ENCODE measurements around the gene PLXNA2.

PLXNA2 gene

DNA sequence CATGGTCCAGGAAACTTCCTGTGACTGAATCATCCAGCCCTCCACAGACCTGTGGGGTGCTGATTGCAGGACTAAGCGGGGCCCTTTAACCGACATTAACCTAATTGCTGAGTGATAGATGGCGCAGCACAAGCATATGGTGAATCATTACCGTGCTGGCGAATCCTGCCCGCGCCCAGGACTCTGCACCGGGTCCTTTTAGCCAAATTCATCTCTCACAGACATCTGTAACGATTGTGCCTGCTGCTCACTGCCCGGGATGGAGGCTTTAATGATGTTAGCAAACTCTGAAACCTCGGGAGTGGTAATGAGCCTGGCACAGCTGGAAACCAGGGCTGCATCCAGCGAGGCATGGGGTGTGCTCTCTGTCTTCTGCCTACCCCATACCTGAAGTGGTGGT is 185.9 kb downstream of the PLXNA2 start:
- DNase-seq (ENCODE audit: low read depth, low spot score) = no peak
- ChIA-PET CTCF (interaction anchor here (1.0 to 1.3 kb wide), 3 partner anchors 23 to 182 kb away, joined by 3 to 4 read pairs (median 3); no protein-coding TSS in a partner anchor), POLR2A (no interaction called here)
- no peak overlapping the region for H3K4me3 ChIP-seq (ENCODE audit: low read depth, low read length)
- TF ChIP-seq, protein P1, sequence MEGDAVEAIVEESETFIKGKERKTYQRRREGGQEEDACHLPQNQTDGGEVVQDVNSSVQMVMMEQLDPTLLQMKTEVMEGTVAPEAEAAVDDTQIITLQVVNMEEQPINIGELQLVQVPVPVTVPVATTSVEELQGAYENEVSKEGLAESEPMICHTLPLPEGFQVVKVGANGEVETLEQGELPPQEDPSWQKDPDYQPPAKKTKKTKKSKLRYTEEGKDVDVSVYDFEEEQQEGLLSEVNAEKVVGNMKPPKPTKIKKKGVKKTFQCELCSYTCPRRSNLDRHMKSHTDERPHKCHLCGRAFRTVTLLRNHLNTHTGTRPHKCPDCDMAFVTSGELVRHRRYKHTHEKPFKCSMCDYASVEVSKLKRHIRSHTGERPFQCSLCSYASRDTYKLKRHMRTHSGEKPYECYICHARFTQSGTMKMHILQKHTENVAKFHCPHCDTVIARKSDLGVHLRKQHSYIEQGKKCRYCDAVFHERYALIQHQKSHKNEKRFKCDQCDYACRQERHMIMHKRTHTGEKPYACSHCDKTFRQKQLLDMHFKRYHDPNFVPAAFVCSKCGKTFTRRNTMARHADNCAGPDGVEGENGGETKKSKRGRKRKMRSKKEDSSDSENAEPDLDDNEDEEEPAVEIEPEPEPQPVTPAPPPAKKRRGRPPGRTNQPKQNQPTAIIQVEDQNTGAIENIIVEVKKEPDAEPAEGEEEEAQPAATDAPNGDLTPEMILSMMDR (IDR thresholded peaks at IDR 0.05; ENCODE audit: insufficient read depth, low read length, missing control alignments) = no peak

DNA sequence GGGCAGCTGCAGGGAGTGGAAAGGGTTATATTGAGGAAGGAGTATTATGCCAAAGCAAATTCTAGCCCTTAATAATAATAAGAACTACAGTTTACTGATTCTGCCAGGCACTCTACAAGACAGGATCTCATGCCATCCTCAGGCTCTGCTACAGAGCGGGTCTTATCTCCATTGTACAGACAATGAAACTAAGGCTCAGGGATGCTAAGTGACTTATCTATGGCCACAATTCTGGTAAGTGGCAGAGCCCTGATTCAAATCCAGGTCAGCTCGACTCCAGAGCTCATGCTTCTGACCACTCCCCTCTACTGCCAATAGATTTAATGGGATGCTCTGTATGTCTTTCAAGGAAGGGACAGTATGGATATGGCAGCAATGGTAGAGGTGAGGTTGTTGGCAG is 187.1 kb downstream of the PLXNA2 start:
- H3K4me3 ChIP-seq (ENCODE audit: low read depth, low read length) = no peak overlapping the region
- TF ChIP-seq, protein P1 (IDR thresholded peaks at IDR 0.05; ENCODE audit: insufficient read depth, low read length, missing control alignments) = no peak
- ChIA-PET POLR2A (no interaction called here), CTCF (no interaction called here)
- no peak for DNase-seq (ENCODE audit: low read depth, low spot score)

DNA sequence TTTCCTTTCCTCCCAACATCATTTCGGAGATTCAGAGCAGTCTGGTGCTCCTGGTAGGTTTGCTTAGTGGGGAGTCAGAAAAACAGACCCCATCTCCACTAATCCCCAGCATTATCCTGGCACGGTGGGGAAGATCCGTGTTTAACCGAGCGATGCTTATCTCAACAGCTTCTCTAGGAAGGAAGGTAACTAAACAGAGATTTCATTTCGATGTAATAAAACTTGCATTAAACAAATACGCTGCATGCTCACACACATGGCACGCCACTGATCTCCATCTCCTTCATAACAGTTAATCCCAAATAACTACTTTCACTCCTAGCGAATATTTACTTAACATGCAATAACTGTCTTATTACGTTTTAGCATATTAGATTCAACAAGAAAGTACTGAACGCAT is 188.6 kb downstream of the PLXNA2 start:
- DNase-seq (ENCODE audit: low read depth, low spot score) = no peak
- POLR2A ChIA-PET = no interaction called here
- TF ChIP-seq, protein P1 (IDR thresholded peaks at IDR 0.05; ENCODE audit: insufficient read depth, low read length, missing control alignments) = no peak
- no peak overlapping the region for H3K4me3 ChIP-seq (ENCODE audit: low read depth, low read length)
- CTCF ChIA-PET = interaction anchor here (1.0 to 1.6 kb wide), 3 partner anchors 8 to 37 kb away, joined by 3 to 5 read pairs (median 3); no protein-coding TSS in a partner anchor

DNA sequence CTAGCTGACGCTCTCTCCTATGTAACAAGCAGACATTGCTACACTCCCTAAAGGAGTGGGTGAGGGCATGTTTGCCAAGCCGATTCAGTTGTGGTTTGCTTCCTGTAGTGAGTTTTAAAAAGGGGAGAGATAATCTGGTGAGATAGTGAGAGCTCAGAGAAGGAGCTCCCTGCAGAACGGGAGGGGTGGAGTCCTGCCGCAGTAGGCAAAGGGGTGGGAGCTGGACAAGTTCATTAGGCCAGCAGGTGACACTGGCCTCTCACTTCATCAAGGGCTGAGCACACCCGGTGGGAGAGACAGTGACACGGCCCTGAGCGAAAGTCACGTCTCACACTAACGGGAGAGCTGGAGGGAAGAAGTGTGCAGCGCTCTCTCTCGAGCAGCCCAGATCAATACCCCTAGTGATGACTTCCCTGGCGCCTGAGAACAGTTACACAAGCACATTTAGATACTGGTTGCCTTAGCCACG is 189.2 kb downstream of the PLXNA2 start:
- POLR2A ChIA-PET = no interaction called here
- no peak for DNase-seq (ENCODE audit: low read depth, low spot score)
- CTCF ChIA-PET = interaction anchor here (0.6 to 1.6 kb wide), 2 partner anchors 33 to 38 kb away, joined by 3 read pairs; no protein-coding TSS in a partner anchor

DNA sequence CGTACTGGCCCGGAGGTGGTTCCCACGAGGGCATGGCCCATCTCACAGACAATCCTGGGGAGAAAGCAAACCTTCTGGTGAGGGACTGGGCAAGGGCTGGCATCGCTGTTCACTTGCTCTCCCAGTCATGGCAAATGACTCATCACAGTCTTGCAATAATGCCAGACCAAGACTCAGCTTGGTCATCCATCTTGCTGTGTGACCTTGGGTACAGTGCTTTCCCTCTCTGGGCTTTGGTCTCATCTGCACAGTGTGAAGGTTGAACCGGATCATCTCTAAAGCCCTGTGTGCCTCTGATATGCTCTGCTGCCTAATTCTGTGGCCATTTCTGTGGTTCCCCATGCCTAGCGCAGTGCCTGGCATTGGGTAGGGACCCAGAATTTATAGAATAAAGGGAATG is 189.7 kb downstream of the PLXNA2 start:
- no peak overlapping the region for H3K4me3 ChIP-seq (ENCODE audit: low read depth, low read length)
- POLR2A ChIA-PET = no interaction called here
- TF ChIP-seq, protein P1 (IDR thresholded peaks at IDR 0.05; ENCODE audit: insufficient read depth, low read length, missing control alignments) = no peak
- CTCF ChIA-PET = interaction anchor here (0.6 kb wide), 1 partner anchor 32 kb away, joined by 3 read pairs; no protein-coding TSS in a partner anchor
- DNase-seq (ENCODE audit: low read depth, low spot score) = no peak

More for the DNA sequence above, 189.2 kb downstream of the PLXNA2 start:
- TF ChIP-seq, protein P1 (IDR thresholded peaks at IDR 0.05; ENCODE audit: insufficient read depth, low read length, missing control alignments) = no peak
- no peak overlapping the region for H3K4me3 ChIP-seq (ENCODE audit: low read depth, low read length)

DNA sequence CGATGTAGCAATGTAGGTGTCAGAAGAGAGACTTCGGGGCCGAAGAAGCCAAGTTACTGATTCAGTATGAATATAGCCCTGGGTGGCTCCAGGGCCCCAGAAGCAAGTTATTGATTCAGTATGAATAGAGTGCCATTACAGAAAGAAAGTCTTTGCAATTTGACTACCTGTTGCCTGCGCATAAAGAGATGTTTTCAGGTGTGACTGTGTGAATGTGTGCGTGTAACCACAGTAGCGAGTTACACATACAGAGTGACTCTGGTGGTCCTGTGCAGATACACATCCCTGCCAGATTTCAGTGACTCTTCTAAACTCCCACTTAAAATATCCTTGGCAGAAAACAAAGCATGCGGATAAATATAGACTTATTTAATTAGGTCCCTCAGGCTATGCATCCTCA is 190.5 kb downstream of the PLXNA2 start:
- no peak overlapping the region for H3K4me3 ChIP-seq (ENCODE audit: low read depth, low read length)
- no peak for DNase-seq (ENCODE audit: low read depth, low spot score)
- TF ChIP-seq, protein P1 (IDR thresholded peaks at IDR 0.05; ENCODE audit: insufficient read depth, low read length, missing control alignments) = no peak
- POLR2A ChIA-PET = no interaction called here
- CTCF ChIA-PET = no interaction called here
